CMK (cell line): ENCODE results near the gene DNAL1.

Experiments
- DNase-seq: peaks from one replicate; pipeline ENCODE4 v3.0.0-alpha.2; 2010; ENCODE audit warnings: low read depth

The DNAL1 gene

GRCh38 chr14:73744874-73745529, 100.2 kb downstream of the DNAL1 start:
- DNase-seq = no peak

- DNase-seq = no peak
Measured at GRCh38 chr14:73745571-73746519, 101.1 kb downstream of the DNAL1 start.

GRCh38 chr14:73746520-73747378, 102.0 kb downstream of the DNAL1 start:
- no peak for DNase-seq

- no peak for DNase-seq
Measured at GRCh38 chr14:73747379-73748211, 102.8 kb downstream of the DNAL1 start.

GRCh38 chr14:73748858-73749357, 104.1 kb downstream of the DNAL1 start:
- no peak for DNase-seq

GRCh38 chr14:73749706-73750530, 105.1 kb downstream of the DNAL1 start:
- no peak for DNase-seq

- no peak for DNase-seq
Measured at GRCh38 chr14:73750531-73750901, 105.7 kb downstream of the DNAL1 start.

GRCh38 chr14:73751157-73751691, 106.4 kb downstream of the DNAL1 start:
- no peak for DNase-seq

- DNase-seq = no peak
Measured at GRCh38 chr14:73752297-73752992, 107.7 kb downstream of the DNAL1 start.
